ENCODE measurements around the gene DLGAP1. TPM values are rescaled to one million over a fixed set of nuclear protein-coding genes. Genes with fewer than 3 reads are reported as not detected.

Gene DLGAP1
- total and polyA plus RNA-seq, 2 donors (not counting 1 experiment from before 2014, with no cell fraction given) = 0.07 to 0.61 TPM

- H2AFZ ChIP-seq (ENCODE audit: insufficient read depth, low read depth, low read length, poor library complexity, severe bottlenecking) = no peak overlapping the region
- no peak for DNase-seq
- no peak overlapping the region for H3K4me3 Mint-ChIP-seq
- H3K27me3 ChIP-seq (replicated peaks in 1 of 4; ENCODE audit: control extremely low read depth in 1 of 4, control insufficient read depth in 3 of 4, insufficient read depth in 4 of 4, low read length in 3 of 4) = no peaks in the 10 kb centered on the region
- no peak overlapping the region for H3K27ac ChIP-seq (ENCODE audit: low read length in 2 of 2)
- WGBS (ENCODE audit: insufficient coverage) = no CpG with 5 or more reads among the region's 2 CpGs
- no peak overlapping the region for H3K4me2 ChIP-seq (replicated peaks; ENCODE audit: low read depth, low read length, poor library complexity, severe bottlenecking)
- H3K4me1 Mint-ChIP-seq = no peaks in the 10 kb centered on the region
- no peaks in the 10 kb centered on the region for H3K79me2 ChIP-seq (ENCODE audit: control insufficient read depth, insufficient read depth, low read length)
- no peaks in the 10 kb centered on the region for H3K27me3 Mint-ChIP-seq
- intact Hi-C loops (cut with micrococcal nuclease) = no loop called here
- H3K27ac Mint-ChIP-seq = no peak overlapping the region
- POLR2A ChIA-PET = no interaction called here
- ATAC-seq (ENCODE audit: low read depth) = no peak
- CTCF ChIA-PET = no interaction called here
- H3K9ac ChIP-seq (ENCODE audit: low read length) = no peak overlapping the region
- TF ChIP-seq EZH2 (IDR thresholded peaks at IDR 0.05; ENCODE audit: borderline replicate concordance, insufficient read depth, low read depth, low read length, poor library complexity, severe bottlenecking) = no peak
- no peak for TF ChIP-seq CTCF (IDR thresholded peaks at IDR 0.05)
- no peaks in the 10 kb centered on the region for H3K36me3 ChIP-seq (replicated peaks in 1 of 2; ENCODE audit: control extremely low read depth in 1 of 2, control insufficient read depth in 1 of 2, extremely low read depth in 1 of 2, insufficient read depth in 2 of 2, low read length in 1 of 2)
- H3K9me3 ChIP-seq (ENCODE audit: control extremely low read depth in 1 of 3, control insufficient read depth in 2 of 3, insufficient read depth in 1 of 3, low read length in 2 of 3) = no peaks in the 10 kb centered on the region
- H3K4me1 ChIP-seq (ENCODE audit: control insufficient read depth in 2 of 2, insufficient read depth in 2 of 2, low read length in 2 of 2) = no peaks in the 10 kb centered on the region
- no peaks in the 10 kb centered on the region for H4K20me1 ChIP-seq (ENCODE audit: control insufficient read depth, insufficient read depth, low read length, poor library complexity, severe bottlenecking)
- H3K4me3 ChIP-seq (ENCODE audit: control extremely low read depth in 1 of 5, extremely low read depth in 1 of 5, insufficient read depth in 1 of 5, low read depth in 2 of 5, low read length in 4 of 5) = no peak overlapping the region
- H3K9me3 Mint-ChIP-seq (ENCODE audit: insufficient read depth) = no peaks in the 10 kb centered on the region
Observed at GRCh38 chr18:4251206-4251605, 203.9 kb downstream of the DLGAP1 start.

- Histone ChIP-seq H3K36me3 (replicated peaks in 1 of 2; ENCODE audit: control extremely low read depth in 1 of 2, control insufficient read depth in 1 of 2, extremely low read depth in 1 of 2, insufficient read depth in 2 of 2, low read length in 1 of 2) (no peaks in the 10 kb centered on the region), H3K79me2 (ENCODE audit: control insufficient read depth, insufficient read depth, low read length) (no peaks in the 10 kb centered on the region), H3K4me3 (ENCODE audit: control extremely low read depth in 1 of 5, extremely low read depth in 1 of 5, insufficient read depth in 1 of 5, low read depth in 2 of 5, low read length in 4 of 5) (no peak overlapping the region), H2AFZ (ENCODE audit: insufficient read depth, low read depth, low read length, poor library complexity, severe bottlenecking) (no peak overlapping the region), H3K27me3 (replicated peaks in 1 of 4; ENCODE audit: control extremely low read depth in 1 of 4, control insufficient read depth in 3 of 4, insufficient read depth in 4 of 4, low read length in 3 of 4) (no peaks in the 10 kb centered on the region), H3K9me3 (ENCODE audit: control extremely low read depth in 1 of 3, control insufficient read depth in 2 of 3, insufficient read depth in 1 of 3, low read length in 2 of 3) (no peaks in the 10 kb centered on the region), H3K9ac (ENCODE audit: low read length) (no peak overlapping the region), H4K20me1 (ENCODE audit: control insufficient read depth, insufficient read depth, low read length, poor library complexity, severe bottlenecking) (no peaks in the 10 kb centered on the region), H3K4me1 (ENCODE audit: control insufficient read depth in 2 of 2, insufficient read depth in 2 of 2, low read length in 2 of 2) (no peaks in the 10 kb centered on the region), H3K4me2 (replicated peaks; ENCODE audit: low read depth, low read length, poor library complexity, severe bottlenecking) (no peak overlapping the region), H3K27ac (ENCODE audit: low read length in 2 of 2) (no peak overlapping the region)
- intact Hi-C loops (cut with micrococcal nuclease) = no loop called here
- no CpG with 5 or more reads among the region's 2 CpGs for WGBS (ENCODE audit: insufficient coverage)
- ATAC-seq (ENCODE audit: low read depth) (no peak), DNase-seq (no peak)
- CTCF ChIA-PET = no interaction called here
- H3K27ac Mint-ChIP-seq = no peak overlapping the region
- POLR2A ChIA-PET = no interaction called here
- no peaks in the 10 kb centered on the region for H3K9me3 Mint-ChIP-seq (ENCODE audit: insufficient read depth)
- no peaks in the 10 kb centered on the region for H3K4me1 Mint-ChIP-seq
- no peak overlapping the region for H3K4me3 Mint-ChIP-seq
- TF ChIP-seq CTCF (IDR thresholded peaks at IDR 0.05) = no peak
- TF ChIP-seq EZH2 (IDR thresholded peaks at IDR 0.05; ENCODE audit: borderline replicate concordance, insufficient read depth, low read depth, low read length, poor library complexity, severe bottlenecking) = no peak
- H3K27me3 Mint-ChIP-seq = no peaks in the 10 kb centered on the region
Observed at GRCh38 chr18:4250141-4250540, 205.0 kb downstream of the DLGAP1 start.
